ENCODE results near the gene FIBP.

GRCh38 chr11:65890324-65891218 is 2.3 kb upstream of the FIBP start, which contains the start of gene CCDC85B:
- TF ChIP-seq CTCF (IDR thresholded peaks at IDR 0.05; ENCODE audit: borderline replicate concordance, extremely low read depth, low read length, poor library complexity, severe bottlenecking) = no peak
- no peak for TF ChIP-seq EZH2 (IDR thresholded peaks at IDR 0.05; ENCODE audit: borderline replicate concordance, low read depth, low read length, severe bottlenecking)
